Measurements from ENCODE around the gene TBC1D22A. TPM values are rescaled to one million over a fixed set of nuclear protein-coding genes. Genes with fewer than 3 reads are reported as not detected.
A peak's percentile ranks its signal among the peaks of the same experiment; 100 is the strongest.

TBC1D22A gene
- polyA plus RNA-seq, 1 of the 3 experiments (the other 2 are of a cell fraction) = 16.5 TPM

DNA sequence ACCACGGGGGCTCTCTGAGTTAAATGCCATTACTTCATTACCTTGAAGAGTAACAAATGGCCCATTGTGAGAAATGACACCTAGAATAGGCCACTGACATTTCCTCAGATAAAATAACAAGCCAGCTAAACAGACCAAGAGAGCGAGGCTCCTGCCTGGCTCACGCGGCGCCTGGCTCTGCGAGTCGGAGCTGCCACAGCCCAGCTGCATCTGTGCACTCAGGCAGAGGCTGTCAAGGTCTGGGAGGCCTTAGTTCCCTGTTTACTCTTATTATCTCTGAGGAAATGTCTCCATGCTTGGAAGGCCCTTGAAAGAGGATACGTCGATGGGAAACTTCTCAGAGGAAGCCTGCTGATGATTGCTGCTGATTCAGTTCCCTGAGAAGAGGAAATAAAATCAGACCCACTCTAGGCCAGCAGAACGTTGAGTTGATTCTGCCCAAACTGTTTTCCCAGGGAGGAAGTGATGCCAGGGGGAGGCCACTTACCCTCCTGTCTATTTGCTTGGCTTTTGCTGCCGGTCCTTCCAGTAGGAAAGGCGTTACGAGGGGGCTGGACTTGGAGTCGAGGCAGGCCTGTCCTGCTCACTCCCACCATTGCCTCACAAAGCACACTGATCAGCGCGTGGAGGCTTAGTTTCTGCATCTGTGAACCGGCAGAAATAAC lies 208.8 kb downstream of the TBC1D22A start:
- Histone ChIP-seq H3F3A (replicated peaks; ENCODE audit: insufficient read depth) (no peaks in the 10 kb centered on the region), H3K9me3 (no peaks in the 10 kb centered on the region), H3K79me2 (ENCODE audit: insufficient read depth) (no peaks in the 10 kb centered on the region), H3K4me2 (no peak overlapping the region), H3K9me2 (no peaks in the 10 kb centered on the region), H3K4me1 (ENCODE audit: control insufficient read depth in 1 of 2, insufficient read depth in 2 of 2, low read depth in 1 of 2, low read length in 1 of 2) (peaks cover 0 to 33% of the 10 kb centered on the region in 2 experiments; a peak in 2 of 4 replicates), H3K27ac (ENCODE audit: low read depth in 2 of 2, low read length in 1 of 2) (peak overlapping the region in 1 of 2 experiments; percentile 4; a peak in 1 of 4 replicates), H3K4me3 (ENCODE audit: low read depth in 2 of 2, low read length in 1 of 2) (no peak overlapping the region), H3K9ac (no peak overlapping the region), H2AFZ (ENCODE audit: low read depth) (no peak overlapping the region), H3K36me3 (replicated peaks in 1 of 2; ENCODE audit: control insufficient read depth in 1 of 2, insufficient read depth in 2 of 2, low read length in 1 of 2) (peaks cover 0 to 3% of the 10 kb centered on the region in 2 experiments), H4K20me1 (ENCODE audit: insufficient read depth) (no peaks in the 10 kb centered on the region), H3K27me3 (ENCODE audit: insufficient read depth) (no peaks in the 10 kb centered on the region)
- TF ChIP-seq POLR2AphosphoS5 (IDR thresholded peaks at IDR 0.05; ENCODE audit: low read depth, low read length) (no peak), SMC3 (IDR thresholded peaks at IDR 0.05; ENCODE audit: low read depth, low read length) (no peak)
- TF ChIP-seq, protein P1, sequence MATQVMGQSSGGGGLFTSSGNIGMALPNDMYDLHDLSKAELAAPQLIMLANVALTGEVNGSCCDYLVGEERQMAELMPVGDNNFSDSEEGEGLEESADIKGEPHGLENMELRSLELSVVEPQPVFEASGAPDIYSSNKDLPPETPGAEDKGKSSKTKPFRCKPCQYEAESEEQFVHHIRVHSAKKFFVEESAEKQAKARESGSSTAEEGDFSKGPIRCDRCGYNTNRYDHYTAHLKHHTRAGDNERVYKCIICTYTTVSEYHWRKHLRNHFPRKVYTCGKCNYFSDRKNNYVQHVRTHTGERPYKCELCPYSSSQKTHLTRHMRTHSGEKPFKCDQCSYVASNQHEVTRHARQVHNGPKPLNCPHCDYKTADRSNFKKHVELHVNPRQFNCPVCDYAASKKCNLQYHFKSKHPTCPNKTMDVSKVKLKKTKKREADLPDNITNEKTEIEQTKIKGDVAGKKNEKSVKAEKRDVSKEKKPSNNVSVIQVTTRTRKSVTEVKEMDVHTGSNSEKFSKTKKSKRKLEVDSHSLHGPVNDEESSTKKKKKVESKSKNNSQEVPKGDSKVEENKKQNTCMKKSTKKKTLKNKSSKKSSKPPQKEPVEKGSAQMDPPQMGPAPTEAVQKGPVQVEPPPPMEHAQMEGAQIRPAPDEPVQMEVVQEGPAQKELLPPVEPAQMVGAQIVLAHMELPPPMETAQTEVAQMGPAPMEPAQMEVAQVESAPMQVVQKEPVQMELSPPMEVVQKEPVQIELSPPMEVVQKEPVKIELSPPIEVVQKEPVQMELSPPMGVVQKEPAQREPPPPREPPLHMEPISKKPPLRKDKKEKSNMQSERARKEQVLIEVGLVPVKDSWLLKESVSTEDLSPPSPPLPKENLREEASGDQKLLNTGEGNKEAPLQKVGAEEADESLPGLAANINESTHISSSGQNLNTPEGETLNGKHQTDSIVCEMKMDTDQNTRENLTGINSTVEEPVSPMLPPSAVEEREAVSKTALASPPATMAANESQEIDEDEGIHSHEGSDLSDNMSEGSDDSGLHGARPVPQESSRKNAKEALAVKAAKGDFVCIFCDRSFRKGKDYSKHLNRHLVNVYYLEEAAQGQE (IDR thresholded peaks at IDR 0.05; ENCODE audit: low read depth, low read length) = no peak
- WGBS (ENCODE audit: low lambda C conversion rate) = 93% methylated on average over 17 of the region's 17 CpGs
- DNase-seq = peak; percentile 68
- ChIA-PET POLR2A (no interaction called here), CTCF (interaction anchor here (0.9 kb wide), 1 partner anchor 9 kb away, joined by 3 read pairs; no protein-coding TSS in a partner anchor)

DNA sequence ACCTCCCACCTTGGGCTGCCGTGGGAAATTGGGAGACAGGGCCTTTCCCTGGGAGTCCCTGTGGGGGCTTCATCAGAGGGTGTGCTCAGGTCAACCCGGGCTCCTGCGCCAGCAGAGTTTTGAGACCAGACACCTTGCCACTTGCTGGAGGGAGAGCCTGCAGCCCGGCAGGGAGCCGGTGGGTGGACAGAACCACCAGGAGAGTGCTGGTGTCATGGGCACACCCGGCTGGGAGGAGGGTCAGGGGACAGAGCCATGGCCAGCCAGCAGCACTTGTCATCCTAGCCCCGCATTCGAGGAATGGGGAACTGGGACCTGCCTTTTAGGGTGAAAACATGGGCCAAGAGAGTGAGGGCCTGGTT lies 209.3 kb downstream of the TBC1D22A start:
- ChIA-PET CTCF (no interaction called here), POLR2A (no interaction called here)
- Histone ChIP-seq H3K27ac (ENCODE audit: low read depth in 2 of 2, low read length in 1 of 2) (no peak overlapping the region), H4K20me1 (ENCODE audit: insufficient read depth) (no peaks in the 10 kb centered on the region), H3K9me3 (no peaks in the 10 kb centered on the region), H3K36me3 (replicated peaks in 1 of 2; ENCODE audit: control insufficient read depth in 1 of 2, insufficient read depth in 2 of 2, low read length in 1 of 2) (peaks cover 0 to 3% of the 10 kb centered on the region in 2 experiments), H2AFZ (ENCODE audit: low read depth) (no peak overlapping the region), H3K9ac (no peak overlapping the region), H3K4me3 (ENCODE audit: low read depth in 2 of 2, low read length in 1 of 2) (no peak overlapping the region), H3F3A (replicated peaks; ENCODE audit: insufficient read depth) (no peaks in the 10 kb centered on the region), H3K79me2 (ENCODE audit: insufficient read depth) (no peaks in the 10 kb centered on the region), H3K27me3 (ENCODE audit: insufficient read depth) (no peaks in the 10 kb centered on the region), H3K4me2 (no peak overlapping the region), H3K9me2 (no peaks in the 10 kb centered on the region), H3K4me1 (ENCODE audit: control insufficient read depth in 1 of 2, insufficient read depth in 2 of 2, low read depth in 1 of 2, low read length in 1 of 2) (peaks cover 0 to 33% of the 10 kb centered on the region in 2 experiments; a peak in 2 of 4 replicates)
- no peak for DNase-seq
- TF ChIP-seq TCF12 (IDR thresholded peaks at IDR 0.05) = no peak
- TF ChIP-seq FOSL2 (IDR thresholded peaks at IDR 0.05; ENCODE audit: borderline replicate concordance, low read depth) = no peak
- TF ChIP-seq, protein P2, sequence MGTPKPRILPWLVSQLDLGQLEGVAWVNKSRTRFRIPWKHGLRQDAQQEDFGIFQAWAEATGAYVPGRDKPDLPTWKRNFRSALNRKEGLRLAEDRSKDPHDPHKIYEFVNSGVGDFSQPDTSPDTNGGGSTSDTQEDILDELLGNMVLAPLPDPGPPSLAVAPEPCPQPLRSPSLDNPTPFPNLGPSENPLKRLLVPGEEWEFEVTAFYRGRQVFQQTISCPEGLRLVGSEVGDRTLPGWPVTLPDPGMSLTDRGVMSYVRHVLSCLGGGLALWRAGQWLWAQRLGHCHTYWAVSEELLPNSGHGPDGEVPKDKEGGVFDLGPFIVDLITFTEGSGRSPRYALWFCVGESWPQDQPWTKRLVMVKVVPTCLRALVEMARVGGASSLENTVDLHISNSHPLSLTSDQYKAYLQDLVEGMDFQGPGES (IDR thresholded peaks at IDR 0.05; ENCODE audit: low read depth, low read length) = no peak
- TF ChIP-seq TEAD4 (IDR thresholded peaks at IDR 0.05; ENCODE audit: borderline replicate concordance, insufficient read depth) = no peak
- TF ChIP-seq, protein P3, sequence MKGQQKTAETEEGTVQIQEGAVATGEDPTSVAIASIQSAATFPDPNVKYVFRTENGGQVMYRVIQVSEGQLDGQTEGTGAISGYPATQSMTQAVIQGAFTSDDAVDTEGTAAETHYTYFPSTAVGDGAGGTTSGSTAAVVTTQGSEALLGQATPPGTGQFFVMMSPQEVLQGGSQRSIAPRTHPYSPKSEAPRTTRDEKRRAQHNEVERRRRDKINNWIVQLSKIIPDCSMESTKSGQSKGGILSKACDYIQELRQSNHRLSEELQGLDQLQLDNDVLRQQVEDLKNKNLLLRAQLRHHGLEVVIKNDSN (IDR thresholded peaks at IDR 0.05; ENCODE audit: borderline replicate concordance, low read depth) = no peak
- no peak for TF ChIP-seq RAD21 (IDR thresholded peaks at IDR 0.05; ENCODE audit: low read length)
- no peak for TF ChIP-seq TAF1 (IDR thresholded peaks at IDR 0.05; ENCODE audit: borderline replicate concordance, low read depth, low read length)
- WGBS (ENCODE audit: low lambda C conversion rate) = 93% methylated on average over 3 of the region's 8 CpGs
